Keratinocyte (primary cell): ENCODE data around the gene TOP3B.

Experiments
- CTCF ChIP-seq, 3 experiments: IDR thresholded peaks in 1 of 3; conservative IDR thresholded peaks in 1 of 3; optimal IDR thresholded peaks in 1 of 3; 2 replicates in 2 of 3; 3 replicates in 1 of 3; pipeline versions ENCODE3 to v1.5.1; 2011; ENCODE audit warnings: low read length in 3 of 3, mild to moderate bottlenecking in 3 of 3, moderate library complexity in 2 of 3, control low read depth in 1 of 3, inconsistent platforms in 1 of 3; ENCODE audit not compliant: insufficient read depth in 2 of 3; ENCODE audit errors: extremely low read depth in 1 of 3
- EZH2 ChIP-seq: IDR thresholded peaks from one replicate; pipeline ENCODE4 v1.6.1; 2012; ENCODE audit warnings: inconsistent platforms, mild to moderate bottlenecking, low read length, moderate library complexity

- TF ChIP-seq CTCF (optimal IDR thresholded peaks at IDR 0.05 in 1 of 3, IDR thresholded peaks at IDR 0.05 in 1 of 3, conservative IDR thresholded peaks at IDR 0.05 in 1 of 3; ENCODE audit: extremely low read depth in 1 of 3, insufficient read depth in 2 of 3, low read length in 3 of 3) = no peak
- no peak for TF ChIP-seq EZH2
Measured at GRCh38 chr22:21916309-21916918, 66.2 kb downstream of the TOP3B start.
